Activated CD8-positive, alpha-beta memory T cell treated with anti-CD3 and anti-CD28 coated beads for 36 hours (primary cell): ENCODE measurements around the gene MEIS1. TPM values are rescaled to one million over a fixed set of nuclear protein-coding genes. Genes with fewer than 3 reads are reported as not detected.

Experiments
- CTCF ChIA-PET: fragments of 350-600 bp; sonication (Branson Sonifier 250); formaldehyde crosslinking; loops from one replicate; lab custom pipeline; 2021; ENCODE audit warnings: antibody characterized with exemption; lab: Charles Lee
- POLR2A ChIA-PET: fragments of 350-600 bp; sonication (Branson Sonifier 250); formaldehyde crosslinking; loops from one replicate; lab custom pipeline; 2021; ENCODE audit warnings: antibody characterized with exemption; lab: Charles Lee
- total RNA-seq, 2 experiments: library from RNA; stranded (reverse); gene quantifications; one replicate each; pipeline ENCODE4 v1.2.3, GENCODE V29; 2021

The MEIS1 gene
- total RNA-seq, 2 experiments from 2014 or later: not detected

DNA sequence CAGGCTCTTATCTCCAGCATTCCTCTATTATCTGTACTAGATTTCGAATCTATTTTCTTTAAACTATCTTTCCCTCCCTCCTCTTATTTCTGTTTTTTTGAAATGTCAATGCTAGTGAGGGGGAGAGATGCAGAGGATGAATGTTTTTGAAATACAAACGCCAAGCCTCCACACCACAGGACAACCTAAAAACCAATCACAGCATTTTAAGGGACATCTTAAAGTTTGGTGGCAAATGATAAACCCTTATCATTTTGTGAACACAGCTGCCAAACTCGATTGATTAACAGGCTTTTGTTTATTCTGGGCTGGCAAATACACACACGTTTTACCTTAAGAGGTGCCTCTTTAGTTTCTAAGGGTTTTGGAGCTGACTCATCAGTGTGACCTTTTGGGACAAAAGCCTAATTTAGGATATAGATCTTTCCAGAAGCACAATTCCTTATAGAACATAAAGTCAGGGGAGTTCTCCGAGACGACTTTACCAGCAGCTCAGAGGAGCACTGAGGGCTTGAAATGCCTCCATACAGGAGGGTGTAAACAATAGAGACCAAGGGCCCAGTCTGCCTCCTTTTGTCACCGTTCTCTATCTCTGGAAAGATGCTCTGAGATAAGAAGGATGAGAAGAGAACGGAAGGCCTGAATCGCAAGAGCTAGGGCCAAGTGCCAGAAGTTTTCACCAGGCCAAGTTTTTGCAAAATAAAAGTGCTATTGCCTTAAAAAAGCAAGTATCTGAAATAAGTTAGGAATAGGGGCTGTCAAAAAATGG lies 4.2 kb upstream of the MEIS1 start:
- CTCF ChIA-PET: no interaction called here

DNA sequence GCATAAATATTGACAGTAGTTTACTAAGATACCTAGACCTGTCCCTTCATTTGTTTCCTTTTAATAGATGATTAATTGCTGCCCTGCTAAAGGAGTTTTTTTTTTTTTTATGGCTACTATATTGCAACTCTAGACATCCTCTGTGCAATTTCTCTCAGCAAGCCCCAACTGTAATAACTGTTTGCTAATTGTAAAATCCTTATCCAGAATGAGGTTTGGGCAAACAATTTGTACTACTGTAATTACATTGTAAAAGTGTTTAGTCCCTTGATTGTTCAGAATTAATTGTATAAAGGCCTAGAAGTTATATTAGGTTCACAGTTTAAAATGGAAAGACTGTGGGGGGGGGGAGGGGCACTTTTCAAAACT lies 3.7 kb upstream of the MEIS1 start:
- ChIA-PET CTCF (no interaction called here), POLR2A (no interaction called here)

More for the DNA sequence above, 4.2 kb upstream of the MEIS1 start:
- POLR2A ChIA-PET: no interaction called here

- CTCF ChIA-PET: no interaction called here
- POLR2A ChIA-PET: no interaction called here
Observed at GRCh38 chr2:66431846-66432587, 2.9 kb upstream of the MEIS1 start.

DNA sequence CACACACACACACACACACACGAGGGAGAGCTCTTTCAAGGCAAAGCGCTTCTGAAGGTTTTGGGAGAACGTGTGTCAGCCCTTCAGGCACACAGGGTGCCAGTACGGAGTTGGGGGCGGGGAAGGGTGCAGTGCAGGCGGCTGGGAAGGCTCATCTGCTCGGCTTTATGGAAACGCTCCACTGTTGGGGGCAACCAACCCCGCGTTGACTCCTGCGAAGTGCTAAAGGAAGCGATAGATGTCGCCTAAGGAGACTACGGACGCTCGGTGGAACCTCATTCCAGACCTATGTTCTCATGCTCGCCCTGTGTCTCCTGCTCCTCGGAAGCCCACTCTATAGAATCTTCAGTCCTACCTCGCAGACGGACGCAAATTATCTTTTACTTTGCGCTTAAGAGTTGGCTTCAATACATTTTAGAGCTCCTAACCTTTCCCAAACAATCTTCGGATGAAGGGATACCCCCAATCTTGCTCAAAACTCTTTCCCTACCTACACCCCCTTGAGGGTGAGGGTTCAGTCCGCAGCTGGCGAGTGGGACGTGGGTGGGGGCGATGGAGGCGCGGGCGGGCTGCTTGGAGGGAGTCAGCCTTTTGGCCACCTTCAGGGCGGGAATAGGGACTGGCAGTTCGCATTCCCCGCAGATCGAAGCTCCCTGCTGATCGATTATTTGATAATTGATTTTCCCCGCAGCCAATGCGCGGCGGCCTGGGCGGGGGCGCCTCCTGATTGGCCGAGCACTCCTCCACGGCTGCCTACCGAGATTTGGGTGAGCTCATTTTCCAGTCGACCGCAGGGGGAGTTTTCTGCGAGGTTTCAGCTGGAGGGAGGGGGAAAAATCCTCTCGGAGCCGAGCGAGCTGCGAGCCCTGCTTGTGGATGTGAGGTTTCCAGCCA lies 1.9 kb upstream of the MEIS1 start:
- CTCF ChIA-PET: no interaction called here
- POLR2A ChIA-PET: no interaction called here

DNA sequence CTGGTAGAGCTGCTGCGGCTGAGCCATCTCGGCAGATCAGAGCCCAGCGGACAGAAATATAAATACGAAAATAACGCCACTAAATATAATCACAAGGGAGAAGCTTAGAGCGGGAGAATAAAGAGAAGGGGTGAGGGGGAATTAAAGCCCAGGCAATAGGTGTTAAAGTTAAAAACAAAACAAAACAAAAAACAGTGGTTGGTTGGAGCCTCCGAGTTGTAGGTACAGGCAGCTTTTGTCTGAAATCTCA lies 1.3 kb upstream of the MEIS1 start:
- ChIA-PET CTCF (no interaction called here), POLR2A (no interaction called here)

DNA sequence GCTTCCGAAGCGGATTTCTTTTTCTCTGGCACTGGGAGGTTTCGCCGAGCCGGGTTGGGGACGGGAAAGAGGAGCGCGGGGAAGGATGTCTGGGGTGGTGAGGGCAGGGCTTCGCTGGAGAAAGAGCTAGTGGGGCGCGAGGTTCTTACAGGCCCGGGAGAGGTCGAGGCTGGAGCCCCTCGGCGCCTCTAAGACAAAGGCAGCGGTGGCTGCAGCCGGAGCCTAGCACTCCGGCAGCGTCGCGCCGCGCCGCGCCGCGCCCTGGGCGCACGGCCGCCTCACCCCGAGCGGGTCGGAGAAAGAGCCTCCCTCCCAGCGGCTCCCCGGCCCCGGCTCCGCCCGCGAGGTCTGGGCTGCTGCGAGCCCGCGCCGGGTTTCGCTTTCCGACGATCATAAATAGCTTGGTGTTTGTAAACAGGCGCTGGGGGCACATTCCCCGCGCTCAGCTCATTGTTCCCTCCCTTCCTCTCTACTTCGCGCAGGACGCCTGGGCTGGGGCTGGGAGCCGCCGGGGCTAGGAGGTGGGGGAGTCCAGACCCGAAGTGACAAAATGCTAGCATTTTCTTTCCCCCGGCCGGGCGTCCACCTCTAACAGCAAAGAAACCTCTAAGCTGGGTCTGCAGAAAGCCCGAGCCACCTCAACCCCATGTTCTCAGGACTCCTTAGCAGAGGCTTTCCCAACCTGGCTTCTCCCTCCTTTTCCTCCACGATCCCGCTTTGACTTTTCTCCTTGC lies 813 bp upstream of the MEIS1 start:
- POLR2A ChIA-PET: no interaction called here
- CTCF ChIA-PET: no interaction called here

- ChIA-PET POLR2A (no interaction called here), CTCF (no interaction called here)
Observed at GRCh38 chr2:66435549-66435875, 587 bp downstream of the MEIS1 start.

GRCh38 chr2:66435963-66436362 lies 1.0 kb downstream of the MEIS1 start:
- ChIA-PET POLR2A (no interaction called here), CTCF (no interaction called here)

DNA sequence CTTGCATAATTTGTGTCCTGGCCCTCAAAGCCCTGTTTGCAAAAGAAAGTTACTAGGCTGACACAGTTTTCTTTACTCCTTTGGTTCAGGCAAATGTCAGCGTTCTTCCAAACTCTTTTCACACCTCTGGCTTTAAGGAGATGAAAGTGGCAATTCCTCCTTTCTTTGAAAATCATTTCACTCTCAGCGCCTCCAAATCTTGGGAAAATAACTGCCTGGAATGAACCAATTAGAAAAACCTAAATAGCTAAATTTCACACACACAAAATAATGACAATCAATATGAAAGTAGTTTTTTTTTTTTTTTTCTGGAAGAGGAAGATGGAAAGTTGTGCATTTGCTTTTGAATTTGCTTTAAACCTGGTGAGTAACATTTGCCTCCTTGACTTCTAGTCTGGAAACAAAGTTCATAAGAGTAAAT lies 1.7 kb downstream of the MEIS1 start:
- ChIA-PET CTCF (no interaction called here), POLR2A (no interaction called here)

GRCh38 chr2:66437109-66437690 lies 2.3 kb downstream of the MEIS1 start:
- ChIA-PET POLR2A (no interaction called here), CTCF (no interaction called here)

DNA sequence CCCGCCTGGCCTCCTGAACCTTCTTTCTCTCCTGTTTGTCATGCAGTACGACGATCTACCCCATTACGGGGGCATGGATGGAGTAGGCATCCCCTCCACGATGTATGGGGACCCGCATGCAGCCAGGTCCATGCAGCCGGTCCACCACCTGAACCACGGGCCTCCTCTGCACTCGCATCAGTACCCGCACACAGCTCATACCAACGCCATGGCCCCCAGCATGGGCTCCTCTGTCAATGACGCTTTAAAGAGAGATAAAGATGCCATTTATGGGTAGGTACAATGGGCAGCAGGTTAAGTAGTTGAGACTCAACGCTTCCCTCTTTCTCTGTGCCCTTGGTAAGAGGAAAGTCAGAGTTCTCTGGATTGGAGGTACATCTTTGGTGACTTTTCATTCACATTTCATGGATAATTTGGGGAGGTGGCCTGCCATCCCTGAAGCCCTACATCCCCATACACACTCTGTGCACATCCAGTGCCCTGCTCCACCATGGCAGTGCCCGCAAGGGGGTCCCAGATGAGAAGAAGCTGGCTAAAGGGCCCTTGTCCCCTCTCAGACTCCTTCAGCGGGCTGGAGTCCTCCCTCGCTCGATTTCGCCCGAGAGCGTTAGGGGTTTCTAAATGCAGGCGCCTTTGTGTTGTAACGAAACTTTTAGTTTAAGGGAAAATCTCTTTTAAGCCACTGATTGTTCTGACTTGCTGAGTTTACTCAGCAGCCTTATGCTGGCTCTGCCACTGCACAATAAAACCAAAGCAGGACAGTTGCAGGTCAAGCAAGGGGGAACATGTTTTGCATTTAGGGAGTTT lies 3.0 kb downstream of the MEIS1 start:
- ChIA-PET CTCF (no interaction called here), POLR2A (no interaction called here)

DNA sequence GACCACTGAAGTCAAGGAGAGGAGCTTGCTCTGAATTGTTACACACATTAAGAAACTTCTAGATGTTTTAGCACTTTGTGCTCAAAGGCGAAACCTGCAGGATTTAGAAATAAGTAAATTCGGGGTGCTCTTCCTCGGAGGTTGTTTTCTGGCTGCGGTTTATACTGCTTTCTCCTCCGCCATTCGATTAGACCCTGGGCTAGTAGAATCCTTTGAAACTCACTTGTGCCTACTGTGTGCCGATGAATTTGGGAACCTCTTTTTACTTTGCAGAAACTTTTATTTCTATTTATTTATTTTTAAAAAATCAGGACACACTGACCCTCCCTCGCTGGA lies 3.5 kb downstream of the MEIS1 start:
- ChIA-PET POLR2A (no interaction called here), CTCF (no interaction called here)

DNA sequence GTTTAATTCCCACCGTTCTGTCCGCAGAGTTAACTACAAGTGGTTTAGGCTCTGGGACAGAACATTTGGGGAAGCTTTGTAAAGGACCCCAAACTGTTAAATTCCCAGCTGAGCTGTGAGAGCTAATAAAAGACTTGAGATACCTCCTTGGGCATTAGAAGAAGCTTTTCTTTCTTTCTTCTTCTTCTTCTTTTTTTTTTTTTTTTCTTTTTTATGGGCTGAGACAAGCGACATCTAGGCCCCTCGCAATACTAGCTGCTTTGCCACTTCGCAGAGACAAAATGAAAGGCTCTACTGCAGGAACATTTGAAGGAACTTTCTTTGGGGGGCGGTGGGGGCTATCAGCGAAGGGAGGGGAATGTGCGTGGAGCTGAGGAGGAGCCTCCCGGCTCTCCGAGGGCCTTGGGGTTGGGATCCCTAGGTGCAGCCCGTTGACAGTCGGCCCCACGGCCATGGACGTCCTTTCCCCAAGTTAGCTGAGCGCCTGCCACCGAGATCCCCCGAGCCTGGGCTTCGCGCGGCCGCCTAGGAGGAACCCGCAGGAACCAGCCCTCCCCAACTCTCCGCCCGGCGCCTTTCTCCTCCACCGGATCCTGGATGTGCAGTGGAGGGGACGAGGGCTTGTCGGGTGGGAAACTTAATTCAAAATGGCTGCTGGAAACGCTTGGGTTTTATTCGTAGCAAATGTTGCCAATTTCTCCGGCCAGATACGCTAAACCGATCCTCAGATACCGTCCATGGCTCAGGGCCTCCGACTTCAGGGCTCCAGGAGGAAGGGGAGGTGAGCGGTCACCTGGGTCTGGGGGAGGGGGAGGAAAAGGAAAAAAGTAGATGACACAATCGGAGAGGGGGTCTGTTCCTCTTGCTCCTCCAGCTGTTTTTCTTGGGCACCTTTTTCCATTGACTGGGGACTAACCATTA lies 4.2 kb downstream of the MEIS1 start:
- ChIA-PET POLR2A (no interaction called here), CTCF (no interaction called here)

DNA sequence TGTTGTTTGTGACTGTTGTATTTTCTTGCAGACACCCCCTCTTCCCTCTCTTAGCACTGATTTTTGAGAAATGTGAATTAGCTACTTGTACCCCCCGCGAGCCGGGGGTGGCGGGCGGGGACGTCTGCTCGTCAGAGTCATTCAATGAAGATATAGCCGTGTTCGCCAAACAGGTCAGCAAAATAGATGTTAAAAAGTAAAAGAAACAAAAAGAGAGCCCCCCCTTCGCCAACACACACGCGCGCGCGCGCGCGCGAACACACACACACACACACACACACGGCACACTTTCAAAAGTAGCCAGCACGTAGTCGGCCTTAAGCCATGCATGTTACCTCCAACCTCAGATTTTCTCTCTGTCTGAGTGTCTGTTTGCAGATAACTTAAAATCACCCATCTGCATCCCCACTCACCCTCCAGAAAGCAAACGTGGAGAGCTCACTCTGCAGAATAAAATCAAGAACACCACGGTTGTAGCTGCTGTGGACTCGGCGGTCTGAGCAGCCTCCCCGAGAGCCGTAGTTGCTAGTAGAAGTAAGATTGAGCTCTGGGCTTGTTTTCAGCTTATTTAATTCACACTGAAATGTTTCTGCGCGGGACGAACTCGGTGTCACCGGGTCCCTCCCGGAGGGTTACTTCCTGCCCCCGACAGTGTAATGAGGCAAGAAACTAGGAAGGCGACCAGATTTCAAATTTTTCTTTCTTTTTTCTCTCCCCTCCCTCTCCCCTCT lies 5.1 kb downstream of the MEIS1 start:
- CTCF ChIA-PET: no interaction called here

DNA sequence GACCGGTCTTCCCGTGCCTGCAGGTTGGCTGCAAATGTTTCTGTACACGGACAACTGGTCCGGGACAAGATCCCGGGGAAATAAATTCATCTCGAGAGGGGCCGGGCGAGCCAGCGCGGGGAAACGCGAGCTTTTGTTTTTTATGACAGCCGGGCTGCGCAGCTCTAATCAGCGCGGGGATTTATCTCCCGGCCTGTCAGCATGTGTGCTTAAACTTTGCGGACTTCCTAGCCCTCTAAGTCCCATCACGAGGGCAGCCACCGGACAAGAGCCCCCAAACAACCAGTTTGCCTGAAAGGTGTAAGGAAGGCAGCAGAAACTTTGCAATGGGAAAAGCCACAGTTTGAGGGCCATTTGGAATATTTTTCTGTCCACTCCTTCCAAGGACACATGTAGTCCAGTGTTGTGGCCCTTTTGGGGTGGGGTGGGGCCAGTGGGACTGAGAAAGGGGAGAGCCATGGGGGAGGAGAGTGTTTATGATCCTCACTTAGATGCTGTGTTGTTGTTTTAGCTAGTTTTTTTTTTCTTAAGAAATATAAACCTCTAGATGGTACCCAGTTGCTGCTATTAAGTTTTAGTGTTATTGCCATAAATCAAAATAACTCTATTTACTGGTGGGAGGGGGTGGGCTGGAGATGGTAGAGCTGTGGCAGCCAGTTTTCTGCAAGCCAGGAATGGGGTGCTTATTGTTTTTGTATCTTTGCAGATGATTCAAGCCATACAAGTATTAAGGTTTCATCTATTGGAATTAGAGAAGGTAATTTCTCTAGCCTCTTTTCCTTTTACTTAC lies 6.0 kb downstream of the MEIS1 start:
- POLR2A ChIA-PET: no interaction called here
- CTCF ChIA-PET: no interaction called here

More for the DNA sequence above, 5.1 kb downstream of the MEIS1 start:
- POLR2A ChIA-PET: no interaction called here

GRCh38 chr2:66441581-66442320 lies 6.8 kb downstream of the MEIS1 start:
- POLR2A ChIA-PET: no interaction called here

More at GRCh38 chr2:66441581-66442320, 6.8 kb downstream of the MEIS1 start:
- CTCF ChIA-PET: no interaction called here
